ENCODE results near the gene GSTM3. TPM values are rescaled to one million over a fixed set of nuclear protein-coding genes. Genes with fewer than 3 reads are reported as not detected.

GSTM3 gene
- total and polyA plus RNA-seq, 2 of the 13 experiments (the other 11 are each of a cell fraction or from before 2014, with no cell fraction given): 127 to 142 TPM

DNA sequence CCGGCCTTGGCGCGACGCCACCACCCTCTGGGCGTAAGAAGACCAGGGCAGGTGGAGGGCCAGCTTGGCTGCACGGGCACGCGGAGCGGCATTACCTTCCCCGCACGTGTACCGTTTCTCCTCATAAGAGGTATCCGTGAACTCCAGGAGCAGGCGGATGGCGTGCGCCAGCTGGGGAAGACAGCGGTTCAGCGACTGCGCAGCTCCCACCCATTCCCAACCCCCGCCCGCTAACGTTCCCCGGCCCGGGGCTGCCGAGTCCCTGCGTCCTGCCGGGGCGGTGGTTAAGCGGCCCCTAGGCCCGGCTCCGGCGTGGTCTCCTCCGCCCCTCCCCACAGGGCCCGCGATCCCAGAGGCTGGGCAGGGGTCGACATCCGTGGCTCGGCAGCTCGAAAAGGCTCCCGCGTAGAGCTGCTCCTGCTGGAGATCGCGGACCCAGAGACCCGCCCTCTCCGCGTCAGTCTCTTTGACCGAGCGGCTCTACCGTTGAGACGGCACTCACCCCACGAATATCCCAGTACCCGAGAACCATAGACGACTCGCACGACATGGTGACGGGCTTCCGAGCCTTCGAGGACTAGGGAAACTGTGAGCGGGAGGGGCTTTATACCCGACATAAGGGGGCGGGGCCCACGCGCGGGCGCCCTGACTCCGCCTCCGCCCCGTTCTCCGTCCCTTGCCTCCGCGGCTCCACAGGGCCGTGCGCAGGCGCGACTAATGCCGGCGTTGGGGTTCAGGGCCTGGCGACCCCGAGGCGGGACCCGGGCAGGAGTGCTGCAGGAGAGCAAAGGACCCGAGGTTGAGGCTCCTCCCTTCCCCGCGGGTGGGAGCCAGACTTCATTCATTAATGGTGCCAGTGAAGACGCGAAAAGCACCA is 862 bp downstream of the GSTM3 start (continued):
- no peak for TF ChIP-seq GFI1 (CRISPR knock-in tag; IDR thresholded peaks at IDR 0.05; ENCODE audit: borderline replicate concordance)
- TF ChIP-seq, protein P1, sequence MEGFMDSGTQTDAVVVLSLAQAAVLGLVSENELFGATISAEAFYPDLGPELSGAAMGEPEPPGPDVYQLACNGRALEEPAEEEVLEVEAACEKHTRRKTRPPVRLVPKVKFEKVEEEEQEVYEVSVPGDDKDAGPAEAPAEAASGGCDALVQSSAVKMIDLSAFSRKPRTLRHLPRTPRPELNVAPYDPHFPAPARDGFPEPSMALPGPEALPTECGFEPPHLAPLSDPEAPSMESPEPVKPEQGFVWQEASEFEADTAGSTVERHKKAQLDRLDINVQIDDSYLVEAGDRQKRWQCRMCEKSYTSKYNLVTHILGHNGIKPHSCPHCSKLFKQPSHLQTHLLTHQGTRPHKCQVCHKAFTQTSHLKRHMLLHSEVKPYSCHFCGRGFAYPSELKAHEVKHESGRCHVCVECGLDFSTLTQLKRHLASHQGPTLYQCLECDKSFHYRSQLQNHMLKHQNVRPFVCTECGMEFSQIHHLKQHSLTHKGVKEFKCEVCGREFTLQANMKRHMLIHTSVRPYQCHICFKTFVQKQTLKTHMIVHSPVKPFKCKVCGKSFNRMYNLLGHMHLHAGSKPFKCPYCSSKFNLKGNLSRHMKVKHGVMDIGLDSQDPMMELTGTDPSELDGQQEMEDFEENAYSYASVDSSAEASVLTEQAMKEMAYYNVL (CRISPR knock-in tag; IDR thresholded peaks at IDR 0.05; ENCODE audit: borderline replicate concordance): no peak
- TF ChIP-seq ZNF205 (CRISPR knock-in tag; IDR thresholded peaks at IDR 0.05): no peak
- TF ChIP-seq KMT2B (CRISPR knock-in tag; IDR thresholded peaks at IDR 0.05): peak; percentile 84
- TF ChIP-seq MAFF (IDR thresholded peaks at IDR 0.05; ENCODE audit: low read depth, low read length): no peak
- TF ChIP-seq ZNF33A (CRISPR knock-in tag; IDR thresholded peaks at IDR 0.05; ENCODE audit: borderline replicate concordance): no peak
- TF ChIP-seq, protein P2, sequence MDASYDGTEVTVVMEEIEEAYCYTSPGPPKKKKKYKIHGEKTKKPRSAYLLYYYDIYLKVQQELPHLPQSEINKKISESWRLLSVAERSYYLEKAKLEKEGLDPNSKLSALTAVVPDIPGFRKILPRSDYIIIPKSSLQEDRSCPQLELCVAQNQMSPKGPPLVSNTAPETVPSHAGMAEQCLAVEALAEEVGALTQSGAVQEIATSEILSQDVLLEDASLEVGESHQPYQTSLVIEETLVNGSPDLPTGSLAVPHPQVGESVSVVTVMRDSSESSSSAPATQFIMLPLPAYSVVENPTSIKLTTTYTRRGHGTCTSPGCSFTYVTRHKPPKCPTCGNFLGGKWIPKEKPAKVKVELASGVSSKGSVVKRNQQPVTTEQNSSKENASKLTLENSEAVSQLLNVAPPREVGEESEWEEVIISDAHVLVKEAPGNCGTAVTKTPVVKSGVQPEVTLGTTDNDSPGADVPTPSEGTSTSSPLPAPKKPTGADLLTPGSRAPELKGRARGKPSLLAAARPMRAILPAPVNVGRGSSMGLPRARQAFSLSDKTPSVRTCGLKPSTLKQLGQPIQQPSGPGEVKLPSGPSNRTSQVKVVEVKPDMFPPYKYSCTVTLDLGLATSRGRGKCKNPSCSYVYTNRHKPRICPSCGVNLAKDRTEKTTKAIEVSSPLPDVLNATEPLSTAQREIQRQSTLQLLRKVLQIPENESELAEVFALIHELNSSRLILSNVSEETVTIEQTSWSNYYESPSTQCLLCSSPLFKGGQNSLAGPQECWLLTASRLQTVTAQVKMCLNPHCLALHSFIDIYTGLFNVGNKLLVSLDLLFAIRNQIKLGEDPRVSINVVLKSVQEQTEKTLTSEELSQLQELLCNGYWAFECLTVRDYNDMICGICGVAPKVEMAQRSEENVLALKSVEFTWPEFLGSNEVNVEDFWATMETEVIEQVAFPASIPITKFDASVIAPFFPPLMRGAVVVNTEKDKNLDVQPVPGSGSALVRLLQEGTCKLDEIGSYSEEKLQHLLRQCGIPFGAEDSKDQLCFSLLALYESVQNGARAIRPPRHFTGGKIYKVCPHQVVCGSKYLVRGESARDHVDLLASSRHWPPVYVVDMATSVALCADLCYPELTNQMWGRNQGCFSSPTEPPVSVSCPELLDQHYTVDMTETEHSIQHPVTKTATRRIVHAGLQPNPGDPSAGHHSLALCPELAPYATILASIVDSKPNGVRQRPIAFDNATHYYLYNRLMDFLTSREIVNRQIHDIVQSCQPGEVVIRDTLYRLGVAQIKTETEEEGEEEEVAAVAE (CRISPR knock-in tag; IDR thresholded peaks at IDR 0.05; ENCODE audit: borderline replicate concordance): no peak
- TF ChIP-seq, protein P3, sequence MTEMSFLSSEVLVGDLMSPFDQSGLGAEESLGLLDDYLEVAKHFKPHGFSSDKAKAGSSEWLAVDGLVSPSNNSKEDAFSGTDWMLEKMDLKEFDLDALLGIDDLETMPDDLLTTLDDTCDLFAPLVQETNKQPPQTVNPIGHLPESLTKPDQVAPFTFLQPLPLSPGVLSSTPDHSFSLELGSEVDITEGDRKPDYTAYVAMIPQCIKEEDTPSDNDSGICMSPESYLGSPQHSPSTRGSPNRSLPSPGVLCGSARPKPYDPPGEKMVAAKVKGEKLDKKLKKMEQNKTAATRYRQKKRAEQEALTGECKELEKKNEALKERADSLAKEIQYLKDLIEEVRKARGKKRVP (CRISPR knock-in tag; IDR thresholded peaks at IDR 0.05): peak in 1 of 2 experiments; percentile 0; a peak in 1 of 4 replicates
- no peak for TF ChIP-seq SUZ12 (IDR thresholded peaks at IDR 0.05; ENCODE audit: low read depth, low read length)
- TF ChIP-seq ZNF264 (CRISPR knock-in tag; IDR thresholded peaks at IDR 0.05): no peak; the same call in 1 of the 2 replicates
- TF ChIP-seq, protein P4, sequence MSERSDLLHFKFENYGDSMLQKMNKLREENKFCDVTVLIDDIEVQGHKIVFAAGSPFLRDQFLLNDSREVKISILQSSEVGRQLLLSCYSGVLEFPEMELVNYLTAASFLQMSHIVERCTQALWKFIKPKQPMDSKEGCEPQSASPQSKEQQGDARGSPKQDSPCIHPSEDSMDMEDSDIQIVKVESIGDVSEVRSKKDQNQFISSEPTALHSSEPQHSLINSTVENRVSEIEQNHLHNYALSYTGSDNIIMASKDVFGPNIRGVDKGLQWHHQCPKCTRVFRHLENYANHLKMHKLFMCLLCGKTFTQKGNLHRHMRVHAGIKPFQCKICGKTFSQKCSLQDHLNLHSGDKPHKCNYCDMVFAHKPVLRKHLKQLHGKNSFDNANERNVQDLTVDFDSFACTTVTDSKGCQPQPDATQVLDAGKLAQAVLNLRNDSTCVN (CRISPR knock-in tag; IDR thresholded peaks at IDR 0.05; ENCODE audit: borderline replicate concordance): no peak
- TF ChIP-seq ZNF337 (CRISPR knock-in tag; IDR thresholded peaks at IDR 0.05; ENCODE audit: borderline replicate concordance, low read depth): no peak
- TF ChIP-seq ZNF234 (CRISPR knock-in tag; conservative IDR thresholded peaks at IDR 0.05): no peak
- TF ChIP-seq ZFP37 (CRISPR knock-in tag; IDR thresholded peaks at IDR 0.05; ENCODE audit: borderline replicate concordance): no peak
- TF ChIP-seq MED8 (CRISPR knock-in tag; IDR thresholded peaks at IDR 0.05; ENCODE audit: insufficient replicate concordance): no peak
- TF ChIP-seq, protein P5, sequence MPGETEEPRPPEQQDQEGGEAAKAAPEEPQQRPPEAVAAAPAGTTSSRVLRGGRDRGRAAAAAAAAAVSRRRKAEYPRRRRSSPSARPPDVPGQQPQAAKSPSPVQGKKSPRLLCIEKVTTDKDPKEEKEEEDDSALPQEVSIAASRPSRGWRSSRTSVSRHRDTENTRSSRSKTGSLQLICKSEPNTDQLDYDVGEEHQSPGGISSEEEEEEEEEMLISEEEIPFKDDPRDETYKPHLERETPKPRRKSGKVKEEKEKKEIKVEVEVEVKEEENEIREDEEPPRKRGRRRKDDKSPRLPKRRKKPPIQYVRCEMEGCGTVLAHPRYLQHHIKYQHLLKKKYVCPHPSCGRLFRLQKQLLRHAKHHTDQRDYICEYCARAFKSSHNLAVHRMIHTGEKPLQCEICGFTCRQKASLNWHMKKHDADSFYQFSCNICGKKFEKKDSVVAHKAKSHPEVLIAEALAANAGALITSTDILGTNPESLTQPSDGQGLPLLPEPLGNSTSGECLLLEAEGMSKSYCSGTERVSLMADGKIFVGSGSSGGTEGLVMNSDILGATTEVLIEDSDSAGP (CRISPR knock-in tag; IDR thresholded peaks at IDR 0.05; ENCODE audit: borderline replicate concordance): peak; percentile 84; the same call in 1 of the 2 replicates
- no peak; the same call in 1 of the 2 replicates for TF ChIP-seq ZNF121 (CRISPR knock-in tag; IDR thresholded peaks at IDR 0.05)

All from HepG2 (cell line).